Melanocyte of skin (primary cell): ENCODE results near the gene ERCC6L2. TPM values are rescaled to one million over a fixed set of nuclear protein-coding genes. Genes with fewer than 3 reads are reported as not detected.

ENCODE experiments used
- small RNA-seq, 2 donors: library from RNA; depleted of rRNA; stranded (forward); fragments of <200 nt; gene quantifications; one replicate each; pipeline ENCODE3, GENCODE V24; 2012
- total RNA-seq, 2 donors: library from RNA; depleted of rRNA; stranded (reverse); fragments of >200 nt; gene quantifications; 2 replicates each; pipeline ENCODE4 v1.2.3, GENCODE V29; 2012

The ERCC6L2 gene, protein sequence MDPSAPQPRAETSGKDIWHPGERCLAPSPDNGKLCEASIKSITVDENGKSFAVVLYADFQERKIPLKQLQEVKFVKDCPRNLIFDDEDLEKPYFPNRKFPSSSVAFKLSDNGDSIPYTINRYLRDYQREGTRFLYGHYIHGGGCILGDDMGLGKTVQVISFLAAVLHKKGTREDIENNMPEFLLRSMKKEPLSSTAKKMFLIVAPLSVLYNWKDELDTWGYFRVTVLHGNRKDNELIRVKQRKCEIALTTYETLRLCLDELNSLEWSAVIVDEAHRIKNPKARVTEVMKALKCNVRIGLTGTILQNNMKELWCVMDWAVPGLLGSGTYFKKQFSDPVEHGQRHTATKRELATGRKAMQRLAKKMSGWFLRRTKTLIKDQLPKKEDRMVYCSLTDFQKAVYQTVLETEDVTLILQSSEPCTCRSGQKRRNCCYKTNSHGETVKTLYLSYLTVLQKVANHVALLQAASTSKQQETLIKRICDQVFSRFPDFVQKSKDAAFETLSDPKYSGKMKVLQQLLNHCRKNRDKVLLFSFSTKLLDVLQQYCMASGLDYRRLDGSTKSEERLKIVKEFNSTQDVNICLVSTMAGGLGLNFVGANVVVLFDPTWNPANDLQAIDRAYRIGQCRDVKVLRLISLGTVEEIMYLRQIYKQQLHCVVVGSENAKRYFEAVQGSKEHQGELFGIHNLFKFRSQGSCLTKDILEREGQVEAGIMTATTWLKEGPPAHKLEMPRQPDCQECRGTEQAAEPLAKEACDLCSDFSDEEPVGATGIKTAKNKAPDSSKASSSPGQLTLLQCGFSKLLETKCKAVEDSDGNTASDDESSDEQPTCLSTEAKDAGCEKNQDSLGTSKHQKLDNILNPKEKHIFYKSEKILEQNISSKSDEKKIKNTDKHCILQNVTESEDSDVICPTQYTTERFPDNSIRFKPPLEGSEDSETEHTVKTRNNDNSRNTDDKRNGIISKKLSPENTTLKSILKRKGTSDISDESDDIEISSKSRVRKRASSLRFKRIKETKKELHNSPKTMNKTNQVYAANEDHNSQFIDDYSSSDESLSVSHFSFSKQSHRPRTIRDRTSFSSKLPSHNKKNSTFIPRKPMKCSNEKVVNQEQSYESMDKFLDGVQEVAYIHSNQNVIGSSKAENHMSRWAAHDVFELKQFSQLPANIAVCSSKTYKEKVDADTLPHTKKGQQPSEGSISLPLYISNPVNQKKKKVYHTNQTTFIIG (N-terminal part only)
- 10 to 100 TPM; 63.3 to 79.8 TPM for total RNA-seq

GRCh38 chr9:95875305-95876137, at the start of gene ERCC6L2:
TSS of gene ERCC6L2 (plus strand) at chr9:95875691. CDS start at chr9:95876039, 348 bp downstream.

Small RNA genes lying within 50 kb of the gene (small RNA-seq; reads per million reads assigned to genes)
- gene RNA5SP289 (0 to 0.13 reads per million in 2 donors), gene RNU2-46P (2.3 to 3.3 reads per million in 2 donors)
